Measurements from ENCODE around the gene FOXP1. TPM values are rescaled to one million over a fixed set of nuclear protein-coding genes. Genes with fewer than 3 reads are reported as not detected.

FOXP1 gene
- total RNA-seq, 1 experiment from 2014 or later, result 24.7 TPM

DNA sequence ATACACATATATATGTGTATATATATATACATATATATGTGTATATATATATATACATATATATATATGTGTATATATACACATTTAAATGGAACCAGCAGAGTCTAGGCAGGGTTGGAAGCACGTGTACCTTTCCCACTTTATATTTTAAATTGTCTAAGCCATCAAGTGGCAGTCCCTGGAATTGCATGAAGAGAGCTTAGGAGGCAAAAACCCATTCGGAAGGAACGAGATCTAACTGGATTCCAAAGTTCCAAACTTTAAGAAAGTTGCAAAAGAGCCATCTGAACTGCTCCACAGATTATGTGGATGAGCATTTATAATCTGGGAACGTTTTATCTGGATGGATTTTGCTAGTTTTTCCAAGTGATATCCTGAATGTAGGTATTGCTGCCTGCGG, 186.5 kb downstream of the FOXP1 start:
- H3K27me3 ChIP-seq (ENCODE audit: control insufficient read depth, insufficient read depth, low read length), result no peaks in the 10 kb centered on the region
- H3K36me3 ChIP-seq (replicated peaks; ENCODE audit: control insufficient read depth, insufficient read depth, low read length), result no peaks in the 10 kb centered on the region
- DNase-seq, result no peak
- no peak overlapping the region for H3K4me3 ChIP-seq (ENCODE audit: insufficient read depth, low read depth, low read length)

DNA sequence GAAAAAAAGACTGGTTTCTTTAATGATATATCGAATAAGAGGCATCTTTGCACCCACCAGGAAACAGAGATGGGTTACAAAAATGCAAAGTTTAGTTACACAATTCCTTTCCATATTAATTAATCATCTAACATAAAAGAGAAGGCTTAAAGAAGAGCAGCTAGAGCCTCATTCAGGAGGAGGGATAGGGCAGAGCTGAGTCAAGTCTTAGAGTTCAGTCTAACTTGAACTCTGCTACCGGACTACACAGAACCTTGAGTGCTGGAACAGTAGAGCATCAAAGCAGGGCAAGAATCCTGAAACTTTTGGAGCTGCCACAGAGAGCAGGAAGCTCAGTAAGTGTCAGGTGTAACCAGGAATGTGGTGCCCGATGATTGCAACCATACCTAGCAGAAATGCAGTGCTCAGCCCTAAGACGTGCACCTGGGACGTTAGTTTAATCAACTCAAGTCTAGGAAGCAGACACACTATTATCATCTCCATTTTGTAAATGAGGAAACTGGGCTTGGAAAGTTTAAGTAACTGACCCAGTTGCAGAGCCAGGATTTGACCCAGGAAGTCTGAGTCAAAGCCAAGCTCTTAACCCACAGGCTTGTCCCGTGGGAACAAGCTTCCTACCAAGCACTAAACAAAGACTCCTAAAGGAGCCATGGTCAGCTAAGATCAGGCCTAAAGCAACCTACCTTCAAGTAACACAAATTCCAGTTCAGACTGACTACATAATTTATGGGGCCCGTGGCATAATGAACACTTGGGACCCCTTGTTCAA, 187.4 kb downstream of the FOXP1 start:
- DNase-seq, result no peak
- H3K4me3 ChIP-seq (ENCODE audit: insufficient read depth, low read depth, low read length), result no peak overlapping the region
- H3K36me3 ChIP-seq (replicated peaks; ENCODE audit: control insufficient read depth, insufficient read depth, low read length), result no peaks in the 10 kb centered on the region
- no peaks in the 10 kb centered on the region for H3K27me3 ChIP-seq (ENCODE audit: control insufficient read depth, insufficient read depth, low read length)

DNA sequence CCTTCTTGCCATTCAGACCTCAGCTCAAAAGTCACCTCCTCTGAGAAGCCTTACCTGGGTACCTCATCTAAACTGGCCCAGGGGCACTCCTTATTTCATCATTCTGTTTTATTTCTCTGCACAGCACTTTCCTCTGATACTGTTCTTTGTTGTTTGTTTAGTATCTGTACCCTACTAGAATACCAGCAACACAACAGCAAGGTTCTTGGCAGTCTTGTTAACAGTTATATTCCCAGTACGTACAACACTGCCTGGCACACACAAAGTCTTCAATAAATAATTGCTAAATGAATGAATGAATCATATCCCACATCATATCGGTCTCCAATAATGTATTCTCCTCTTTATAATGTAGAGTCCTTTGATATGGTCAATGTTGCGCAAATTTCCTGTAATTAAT, 188.1 kb downstream of the FOXP1 start:
- Histone ChIP-seq H3K4me3 (ENCODE audit: insufficient read depth, low read depth, low read length) (no peak overlapping the region), H3K27me3 (ENCODE audit: control insufficient read depth, insufficient read depth, low read length) (no peaks in the 10 kb centered on the region), H3K36me3 (replicated peaks; ENCODE audit: control insufficient read depth, insufficient read depth, low read length) (no peaks in the 10 kb centered on the region)
- no peak for DNase-seq

DNA sequence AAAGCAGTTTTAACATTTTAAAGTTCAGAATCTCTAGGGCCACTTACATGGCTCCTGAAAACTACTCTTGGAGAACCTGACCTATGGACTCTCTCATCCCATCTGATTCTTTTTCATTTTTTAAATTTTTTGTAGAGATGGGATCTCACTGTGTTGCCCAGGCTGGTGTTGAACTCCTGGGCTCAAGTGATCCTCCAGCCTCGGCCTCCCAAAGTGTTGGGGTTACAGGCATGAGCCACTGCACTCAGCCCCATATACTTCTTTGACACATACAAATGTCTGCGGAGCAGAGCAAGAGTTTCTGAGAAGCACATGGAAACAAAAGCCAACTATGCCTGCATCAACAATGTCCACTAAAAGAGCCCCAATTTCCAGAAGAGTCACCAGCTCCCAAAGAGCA, 189.8 kb downstream of the FOXP1 start:
- Histone ChIP-seq H3K4me3 (ENCODE audit: insufficient read depth, low read depth, low read length) (no peak overlapping the region), H3K27me3 (ENCODE audit: control insufficient read depth, insufficient read depth, low read length) (no peaks in the 10 kb centered on the region), H3K36me3 (replicated peaks; ENCODE audit: control insufficient read depth, insufficient read depth, low read length) (no peaks in the 10 kb centered on the region)
- DNase-seq, result no peak

DNA sequence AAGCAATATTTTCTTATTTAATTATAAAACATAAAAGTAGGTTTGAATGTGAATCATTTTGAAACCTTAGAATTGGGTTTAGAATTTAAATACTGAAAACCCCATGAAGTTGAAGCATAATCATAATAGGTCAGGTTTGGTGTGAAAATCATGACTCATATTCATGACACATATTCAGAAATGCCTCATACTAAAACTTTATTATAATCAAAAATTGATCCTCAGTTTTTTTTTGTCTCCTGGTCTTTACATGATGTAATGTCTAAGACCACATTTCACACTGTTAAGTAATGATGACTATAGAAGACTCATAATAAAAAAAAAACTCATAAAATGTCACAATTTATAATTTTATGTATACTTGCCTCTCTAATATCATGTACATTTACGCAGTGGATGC, 190.4 kb downstream of the FOXP1 start:
- no peaks in the 10 kb centered on the region for H3K36me3 ChIP-seq (replicated peaks; ENCODE audit: control insufficient read depth, insufficient read depth, low read length)
- DNase-seq, result no peak
- no peaks in the 10 kb centered on the region for H3K27me3 ChIP-seq (ENCODE audit: control insufficient read depth, insufficient read depth, low read length)
- no peak overlapping the region for H3K4me3 ChIP-seq (ENCODE audit: insufficient read depth, low read depth, low read length)

DNA sequence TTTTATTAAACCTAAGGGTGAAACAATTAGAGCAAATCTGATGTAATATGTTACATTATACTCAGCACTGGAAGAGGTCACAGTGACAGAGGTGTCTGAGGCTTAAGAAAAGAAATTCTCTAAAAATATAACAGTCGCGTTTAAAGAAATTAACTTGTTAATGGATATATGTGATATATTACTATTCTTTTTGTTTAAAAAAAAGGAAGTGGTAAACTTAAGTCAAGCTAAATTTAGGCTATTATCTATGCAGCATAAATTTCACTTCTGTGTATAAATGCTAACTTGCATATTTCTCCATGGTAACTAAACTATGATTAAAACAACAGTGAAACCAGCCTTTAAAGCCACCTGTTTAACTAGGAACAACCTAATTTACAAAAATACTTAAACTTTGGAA, 191.3 kb downstream of the FOXP1 start:
- no peak for DNase-seq
- H3K27me3 ChIP-seq (ENCODE audit: control insufficient read depth, insufficient read depth, low read length), result no peaks in the 10 kb centered on the region
- no peaks in the 10 kb centered on the region for H3K36me3 ChIP-seq (replicated peaks; ENCODE audit: control insufficient read depth, insufficient read depth, low read length)
- no peak overlapping the region for H3K4me3 ChIP-seq (ENCODE audit: insufficient read depth, low read depth, low read length)

DNA sequence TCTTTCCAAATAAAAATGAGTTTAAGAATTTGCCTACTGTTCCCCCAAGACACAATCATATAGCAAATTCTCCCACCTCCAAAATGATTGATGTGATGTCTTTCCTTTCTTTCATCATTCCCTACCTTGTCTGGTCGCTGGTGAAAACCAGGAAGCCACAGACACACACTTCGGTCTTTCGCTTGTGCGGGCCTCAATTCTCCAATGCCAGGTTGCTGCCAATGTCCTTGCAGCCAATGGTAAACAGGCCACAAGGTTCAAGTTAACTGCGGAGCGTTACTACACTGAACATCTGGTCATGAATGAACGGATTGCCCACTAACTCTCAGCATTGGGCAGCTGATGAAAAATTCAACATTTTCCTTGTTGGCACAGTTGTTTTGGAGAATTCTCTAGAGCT, 192.2 kb downstream of the FOXP1 start:
- H3K36me3 ChIP-seq (replicated peaks; ENCODE audit: control insufficient read depth, insufficient read depth, low read length), result no peaks in the 10 kb centered on the region
- no peaks in the 10 kb centered on the region for H3K27me3 ChIP-seq (ENCODE audit: control insufficient read depth, insufficient read depth, low read length)
- DNase-seq, result no peak
- H3K4me3 ChIP-seq (ENCODE audit: insufficient read depth, low read depth, low read length), result no peak overlapping the region

DNA sequence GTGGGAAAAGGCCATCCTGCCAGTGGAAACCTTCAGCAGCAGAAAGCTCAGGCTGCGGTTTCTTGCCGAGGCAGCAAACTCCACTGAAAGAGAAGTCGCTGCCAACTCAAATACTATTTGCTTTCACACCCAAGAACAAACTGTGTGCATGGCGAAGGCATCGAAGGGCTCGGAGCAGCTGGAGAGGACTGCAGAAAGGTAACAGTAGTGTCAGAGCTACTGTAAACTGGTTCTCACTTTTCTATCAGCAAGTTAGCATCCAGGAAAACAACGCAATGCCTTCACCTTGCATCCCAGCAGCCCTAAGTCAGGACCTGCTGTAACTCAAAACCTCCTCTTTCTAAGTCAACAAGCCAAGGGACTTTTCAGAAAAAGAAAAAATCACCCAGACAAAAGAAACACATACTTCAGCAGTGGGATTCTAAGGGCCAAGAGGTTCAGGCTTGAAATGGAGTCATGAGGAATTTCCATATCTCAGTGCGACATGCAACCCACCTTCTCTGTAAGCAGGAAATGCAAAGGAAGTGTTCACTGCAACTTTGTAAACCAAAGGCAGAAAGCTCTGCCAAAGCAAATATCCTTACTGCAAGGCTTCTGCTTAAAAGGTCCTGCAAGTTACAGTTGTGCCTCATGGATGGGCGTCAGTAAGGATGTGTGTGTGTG, 193.5 kb downstream of the FOXP1 start:
- Histone ChIP-seq H3K4me3 (ENCODE audit: insufficient read depth, low read depth, low read length) (no peak overlapping the region), H3K27me3 (ENCODE audit: control insufficient read depth, insufficient read depth, low read length) (no peaks in the 10 kb centered on the region), H3K36me3 (replicated peaks; ENCODE audit: control insufficient read depth, insufficient read depth, low read length) (no peaks in the 10 kb centered on the region)
- no peak for DNase-seq

DNA sequence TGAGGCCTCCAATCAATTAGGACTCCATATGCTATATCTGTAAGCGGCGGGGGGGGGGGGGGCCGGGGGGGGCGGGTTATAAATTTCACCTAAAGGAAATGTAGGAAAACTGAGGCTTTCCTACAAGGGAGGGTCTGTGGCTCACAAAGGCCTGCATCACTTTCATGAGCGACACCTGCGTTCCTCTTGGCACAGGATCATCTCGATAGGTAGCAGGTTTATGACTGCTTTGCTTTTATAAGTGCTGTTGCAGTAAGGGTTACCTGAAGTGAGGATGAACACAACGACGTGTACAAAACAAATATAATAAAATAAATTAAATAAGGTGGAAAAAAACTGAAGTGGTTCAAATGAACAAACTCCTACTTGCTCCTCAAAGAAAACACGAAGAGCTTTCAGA, 194.3 kb downstream of the FOXP1 start:
- no peak for DNase-seq

DNA sequence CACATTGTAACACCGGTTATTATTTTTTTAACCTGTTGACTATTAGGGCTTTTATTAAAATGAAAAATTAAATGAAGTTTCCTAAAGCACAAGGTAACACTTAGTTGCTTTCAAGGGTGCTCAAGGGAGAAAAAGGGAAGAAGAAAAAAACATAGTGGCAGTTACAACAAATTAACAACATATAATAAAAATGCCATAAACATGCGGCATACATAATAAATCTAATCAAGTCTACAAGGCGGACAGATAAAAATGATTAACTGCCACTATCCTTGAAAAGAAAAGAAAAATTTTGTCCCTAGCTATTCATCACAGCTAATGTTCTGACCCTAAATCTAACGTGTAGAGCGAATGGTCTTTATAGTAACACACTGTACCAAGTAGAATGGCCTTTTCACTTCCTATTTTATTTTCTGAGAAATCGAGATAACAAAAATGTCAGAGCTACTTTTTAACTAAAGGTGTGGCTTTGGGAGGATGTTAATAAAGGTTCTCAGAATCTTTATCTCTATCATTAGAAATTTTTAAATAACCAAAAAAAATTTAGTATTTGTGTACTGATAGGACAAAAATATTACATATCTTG, 194.9 kb downstream of the FOXP1 start:
- no peak overlapping the region for H3K4me3 ChIP-seq (ENCODE audit: insufficient read depth, low read depth, low read length)
- no peaks in the 10 kb centered on the region for H3K27me3 ChIP-seq (ENCODE audit: control insufficient read depth, insufficient read depth, low read length)
- no peak for DNase-seq
- no peaks in the 10 kb centered on the region for H3K36me3 ChIP-seq (replicated peaks; ENCODE audit: control insufficient read depth, insufficient read depth, low read length)

More for the DNA sequence above, 194.3 kb downstream of the FOXP1 start:
- Histone ChIP-seq H3K27me3 (ENCODE audit: control insufficient read depth, insufficient read depth, low read length) (no peaks in the 10 kb centered on the region), H3K36me3 (replicated peaks; ENCODE audit: control insufficient read depth, insufficient read depth, low read length) (no peaks in the 10 kb centered on the region), H3K4me3 (ENCODE audit: insufficient read depth, low read depth, low read length) (no peak overlapping the region)

DNA sequence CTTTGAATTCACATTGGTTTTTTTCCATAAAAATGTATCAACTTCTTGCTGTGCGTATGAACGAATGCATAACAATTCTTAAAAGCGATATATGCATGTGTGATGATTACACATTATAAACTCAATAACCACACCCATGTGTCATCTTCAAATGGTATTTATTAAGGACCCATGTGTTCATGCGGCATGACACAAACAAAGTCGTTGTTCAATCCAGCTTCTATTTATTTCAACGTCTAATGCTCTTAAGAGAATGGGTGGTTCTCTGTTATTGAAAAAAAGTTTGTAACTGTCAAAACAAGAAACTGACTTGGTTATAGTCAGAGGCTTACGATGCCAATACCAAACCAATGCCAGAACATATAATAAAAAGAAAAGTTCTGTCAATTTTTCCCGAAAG, 195.9 kb downstream of the FOXP1 start:
- Histone ChIP-seq H3K4me3 (ENCODE audit: insufficient read depth, low read depth, low read length) (no peak overlapping the region), H3K36me3 (replicated peaks; ENCODE audit: control insufficient read depth, insufficient read depth, low read length) (no peaks in the 10 kb centered on the region), H3K27me3 (ENCODE audit: control insufficient read depth, insufficient read depth, low read length) (no peaks in the 10 kb centered on the region)
- no peak for DNase-seq

DNA sequence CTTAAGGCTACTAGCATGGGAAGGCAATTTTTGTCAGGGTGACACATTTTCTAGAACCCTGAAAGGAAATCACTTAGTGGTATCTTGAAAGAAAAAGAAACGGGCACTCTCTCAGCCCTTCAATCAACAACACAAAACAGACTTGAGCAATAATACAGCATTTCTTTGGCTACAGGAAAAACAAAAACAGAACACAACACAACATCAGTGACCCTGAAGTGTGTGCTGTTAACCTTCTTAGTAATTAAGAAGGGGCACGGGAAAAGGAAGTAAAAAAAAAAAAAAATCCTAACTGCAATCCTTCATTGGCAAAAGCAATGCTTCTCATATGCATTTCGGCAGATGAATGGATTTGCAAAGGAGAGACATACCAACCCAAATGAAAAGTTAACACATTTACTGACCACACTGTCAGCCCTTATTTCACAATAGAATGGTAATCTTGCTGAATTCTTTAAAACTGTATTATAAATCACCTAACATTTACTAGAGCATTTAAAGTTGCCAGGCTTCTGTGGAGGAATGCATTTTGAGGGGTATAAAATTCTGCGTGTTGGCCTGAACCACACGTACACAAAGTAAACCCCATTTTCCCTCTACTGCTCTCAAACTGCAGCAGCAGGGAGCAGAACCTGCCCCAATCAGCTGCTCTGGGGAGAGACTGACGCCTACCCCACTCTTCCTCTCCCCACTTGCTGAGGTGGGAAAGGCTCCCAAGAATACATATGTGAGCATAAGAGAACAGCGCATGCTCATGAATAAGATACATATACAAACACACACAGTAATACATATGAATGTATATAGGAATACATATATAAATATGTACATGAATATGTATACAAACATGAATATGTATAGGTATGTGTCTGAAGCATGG, 198.5 kb downstream of the FOXP1 start:
- Histone ChIP-seq H3K4me3 (ENCODE audit: insufficient read depth, low read depth, low read length) (no peak overlapping the region), H3K36me3 (replicated peaks; ENCODE audit: control insufficient read depth, insufficient read depth, low read length) (no peaks in the 10 kb centered on the region), H3K27me3 (ENCODE audit: control insufficient read depth, insufficient read depth, low read length) (no peaks in the 10 kb centered on the region)
- no peak for DNase-seq

DNA sequence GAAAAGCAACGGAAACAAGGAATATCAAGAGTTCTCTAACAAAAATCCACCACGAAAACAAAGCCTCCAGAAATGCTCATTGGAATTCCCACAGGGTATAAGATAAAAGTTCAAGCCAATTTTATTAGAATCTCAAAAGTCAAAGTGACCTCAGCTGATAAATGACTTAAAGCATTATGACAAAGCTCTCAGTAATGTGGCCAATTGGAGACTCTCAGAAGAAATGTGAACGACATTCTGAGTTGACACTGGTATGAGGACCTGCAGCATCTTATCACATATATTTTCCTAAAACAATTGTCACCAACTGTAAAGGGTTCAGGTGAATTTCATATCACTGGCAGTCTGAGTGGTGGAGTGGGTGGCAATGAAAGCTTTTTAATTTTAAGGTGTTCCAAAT, 199.1 kb downstream of the FOXP1 start:
- H3K36me3 ChIP-seq (replicated peaks; ENCODE audit: control insufficient read depth, insufficient read depth, low read length), result no peaks in the 10 kb centered on the region
- no peak for DNase-seq
- no peak overlapping the region for H3K4me3 ChIP-seq (ENCODE audit: insufficient read depth, low read depth, low read length)
- H3K27me3 ChIP-seq (ENCODE audit: control insufficient read depth, insufficient read depth, low read length), result no peaks in the 10 kb centered on the region

DNA sequence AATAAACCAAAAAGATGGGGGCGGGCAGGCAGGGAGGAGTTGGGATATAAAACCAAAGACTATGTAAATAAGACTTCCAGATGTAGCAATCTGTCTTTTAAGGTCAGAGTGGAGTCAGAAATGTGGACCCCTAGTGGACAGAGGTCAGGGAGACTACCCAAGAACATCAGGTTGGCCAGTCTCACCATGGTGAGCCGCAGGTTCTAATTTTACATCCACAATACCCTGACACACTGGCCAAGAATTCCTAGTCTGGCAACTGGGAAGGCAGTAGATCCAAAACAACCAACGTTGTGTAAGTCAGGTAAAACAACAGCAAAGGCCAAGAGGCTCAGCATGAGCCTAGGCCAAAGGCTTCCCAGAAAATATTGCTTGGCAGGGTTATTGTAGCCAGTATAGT, 203.4 kb downstream of the FOXP1 start:
- no peaks in the 10 kb centered on the region for H3K36me3 ChIP-seq (replicated peaks; ENCODE audit: control insufficient read depth, insufficient read depth, low read length)
- H3K4me3 ChIP-seq (ENCODE audit: insufficient read depth, low read depth, low read length), result no peak overlapping the region
- DNase-seq, result peak; percentile 42
- no peaks in the 10 kb centered on the region for H3K27me3 ChIP-seq (ENCODE audit: control insufficient read depth, insufficient read depth, low read length)

Measured in H7 (cell line).